Stimulated activated CD4-positive, alpha-beta T cell treated with anti-CD3 and anti-CD28 coated beads, Interleukin-1b, Interleukin-23, amount 100 ng/mL, for 4 hours (primary cell): ENCODE data around the gene GARIN5A.

Experiments
- DNase-seq, 2 donors: peaks; one replicate each; pipeline ENCODE4 v3.0.0-alpha.2; 2020; ENCODE audit warnings: low read depth in 2 of 2

GARIN5A gene

GRCh38 chr19:50434525-50434924 is 42.1 kb downstream of the GARIN5A start:
- DNase-seq = no peak

GRCh38 chr19:50433201-50434180 is 43.2 kb downstream of the GARIN5A start:
- DNase-seq = no peak

- DNase-seq = no peak
These were observed 44.2 kb downstream of the GARIN5A start, which contains the start of gene MYBPC2 for GRCh38 chr19:50432221-50433028. Gene MYBPC2, plus strand, starts transcription at chr19:50432892. Its CDS starts 62 bp downstream, at chr19:50432954.

GRCh38 chr19:50431343-50432220 is 45.1 kb downstream of the GARIN5A start:
- DNase-seq = peak; percentile 81 to 86

- DNase-seq = no peak
These were observed 45.7 kb downstream of the GARIN5A start for GRCh38 chr19:50430888-50431342.

- no peak for DNase-seq
These were observed 47.7 kb downstream of the GARIN5A start for GRCh38 chr19:50428772-50429463.

GRCh38 chr19:50427997-50428425 is 48.6 kb downstream of the GARIN5A start:
- peak in 1 of 2 donors; percentile 29 for DNase-seq

GRCh38 chr19:50427318-50427925 is 49.2 kb downstream of the GARIN5A start:
- no peak for DNase-seq

- DNase-seq = no peak
These were observed 51.1 kb downstream of the GARIN5A start for GRCh38 chr19:50425581-50425980.

- DNase-seq = no peak
These were observed 53.2 kb downstream of the GARIN5A start for GRCh38 chr19:50423279-50424113.

GRCh38 chr19:50422397-50423278 is 54.0 kb downstream of the GARIN5A start:
- DNase-seq = no peak

- DNase-seq = no peak
These were observed 55.8 kb downstream of the GARIN5A start for GRCh38 chr19:50420808-50421207.

- DNase-seq = no peak
These were observed 56.5 kb downstream of the GARIN5A start for GRCh38 chr19:50420127-50420526.

- DNase-seq = no peak
These were observed 57.0 kb downstream of the GARIN5A start for GRCh38 chr19:50419580-50420035.

GRCh38 chr19:50419022-50419579 is 57.5 kb downstream of the GARIN5A start:
- no peak for DNase-seq

- DNase-seq = no peak
These were observed 58.2 kb downstream of the GARIN5A start, which contains the start of gene SPIB for GRCh38 chr19:50418176-50419021. Gene SPIB, plus strand, starts transcription at chr19:50418938. Its CDS starts 25 bp downstream, at chr19:50418963.
